Activated CD8-positive, alpha-beta memory T cell treated with anti-CD3 and anti-CD28 coated beads, Interleukin-2, amount 50 U/mL, for 1 hour (primary cell): ENCODE results near the gene R3HDM4.
A peak's percentile ranks its signal among the peaks of the same experiment; 100 is the strongest.

Experiments used
- DNase-seq: peaks from one replicate; pipeline ENCODE4 v3.0.0-alpha.2; 2020; ENCODE audit errors: extremely low read depth

The R3HDM4 gene

GRCh38 chr19:931860-932647 is 19.0 kb upstream of the R3HDM4 start:
- no peak for DNase-seq

GRCh38 chr19:929891-930258 is 16.9 kb upstream of the R3HDM4 start:
- DNase-seq, result no peak

GRCh38 chr19:929203-929890 is 16.3 kb upstream of the R3HDM4 start:
- no peak for DNase-seq

GRCh38 chr19:928471-929202 is 15.6 kb upstream of the R3HDM4 start:
- DNase-seq, result no peak

- DNase-seq, result no peak
Measured at GRCh38 chr19:927780-928401, 14.9 kb upstream of the R3HDM4 start.

GRCh38 chr19:927351-927779 is 14.3 kb upstream of the R3HDM4 start:
- no peak for DNase-seq

GRCh38 chr19:926589-927350 is 13.8 kb upstream of the R3HDM4 start:
- DNase-seq, result no peak

- DNase-seq, result no peak
Measured at GRCh38 chr19:926323-926588, 13.2 kb upstream of the R3HDM4 start.

GRCh38 chr19:925526-926322 is 12.7 kb upstream of the R3HDM4 start, which contains the start of gene ARID3A:
TSS of gene ARID3A (plus strand) at chr19:926035. CDS start at chr19:929529, 3,494 bp downstream.
- DNase-seq, result no peak

GRCh38 chr19:925087-925525 is 12.1 kb upstream of the R3HDM4 start:
- no peak for DNase-seq

- DNase-seq, result no peak
Measured at GRCh38 chr19:924553-925086, 11.6 kb upstream of the R3HDM4 start.

- DNase-seq, result peak; percentile 42
Measured at GRCh38 chr19:920051-920864, 7.2 kb upstream of the R3HDM4 start.

- DNase-seq, result no peak
Measured at GRCh38 chr19:919199-920050, 6.4 kb upstream of the R3HDM4 start.

GRCh38 chr19:918481-919198 is 5.6 kb upstream of the R3HDM4 start:
- DNase-seq, result no peak

- no peak for DNase-seq
Measured at GRCh38 chr19:918152-918437, 5.1 kb upstream of the R3HDM4 start.

- DNase-seq, result no peak
Measured at GRCh38 chr19:917323-918151, 4.5 kb upstream of the R3HDM4 start, which contains the start of gene KISS1R. TSS of gene KISS1R (plus strand) at chr19:917333. CDS start at chr19:917503, 170 bp downstream.

GRCh38 chr19:916645-917322 is 3.8 kb upstream of the R3HDM4 start:
- no peak for DNase-seq
